HepG2 (cell line): ENCODE data around the gene FAM89B. TPM values are rescaled to one million over a fixed set of nuclear protein-coding genes. Genes with fewer than 3 reads are reported as not detected.
"Not testable (repeated sequence)": the region's sequence is repeated elsewhere in the genome, so short reads cannot be mapped to it uniquely, and the experiment has no call there.

Source experiments
- ATAC-seq: fragments of 200-7000 bp; cut with Tn5 transposase; 3 replicates; pipeline ENCODE4 v1.9.1; 2020; ENCODE audit warnings: mild to moderate bottlenecking, moderate library complexity
- BruUV-seq: library from RNA; stranded (reverse); fragments of 400-500 nt; replicated peaks from 2 replicates; lab custom pipeline; 2021; lab: Mats Ljungman, UMichigan
- CTCF ChIA-PET: fragments of 300-600 bp; formaldehyde crosslinking; extraction: SDS; loops from one replicate; lab custom pipeline; 2021; ENCODE audit warnings: low total read pairs, inconsistent platforms, low intra/inter-chr PET ratio; lab: Yijun Ruan, JAX
- POLR2A ChIA-PET: fragments of 350-600 bp; sonication (Branson Sonifier 250); formaldehyde crosslinking; loops from one replicate; lab custom pipeline; 2020; ENCODE audit warnings: antibody characterized with exemption, inconsistent platforms; lab: Yijun Ruan, JAX
- DNase-seq: peaks from one replicate; pipeline ENCODE4 v3.0.0-alpha.2; 2015; ENCODE audit warnings: low spot score
- FAIRE-seq: peaks from 3 replicates; lab custom pipeline; 2011; peaks lifted over from hg19 to GRCh38; lab: Jason Lieb, UNC
- H2AFZ ChIP-seq: one replicate; pipeline ENCODE4 v1.6.1; 2011; ENCODE audit warnings: low read length, inconsistent platforms
- H3K27ac ChIP-seq: fragments of 300-600 bp; 3 replicates; pipeline ENCODE4 v1.8.0; 2011; ENCODE audit warnings: mixed run types, mild to moderate bottlenecking, mixed read lengths, low read length, inconsistent platforms; ENCODE audit not compliant: insufficient read depth; ENCODE audit errors: extremely low read length
- H3K27me3 ChIP-seq, 2 experiments: fragments of 200-600 bp in 1 of 2; 2 replicates in 1 of 2; 3 replicates in 1 of 2; pipeline versions ENCODE4 v1.6.0 to v1.8.0; 2011; ENCODE audit warnings: low read length in 2 of 2, mild to moderate bottlenecking in 2 of 2, moderate library complexity in 2 of 2, inconsistent platforms in 1 of 2; ENCODE audit not compliant: insufficient read depth in 2 of 2, control insufficient read depth in 1 of 2
- H3K36me3 ChIP-seq, 2 experiments: fragments of 200-600 bp in 1 of 2; replicated peaks in 1 of 2; 2 replicates in 1 of 2; 3 replicates in 1 of 2; pipeline versions ENCODE4 v1.5.1 to v1.8.0; 2011; ENCODE audit warnings: low read length in 2 of 2, inconsistent platforms in 1 of 2; ENCODE audit not compliant: insufficient read depth in 2 of 2, control insufficient read depth in 1 of 2
- H3K4me1 ChIP-seq: 2 replicates; pipeline ENCODE4 v1.5.1; 2012; ENCODE audit warnings: low read length, inconsistent platforms; ENCODE audit not compliant: insufficient read depth
- H3K4me2 ChIP-seq: 2 replicates; pipeline ENCODE4 v1.6.0; 2011; ENCODE audit warnings: low read depth, low read length, inconsistent platforms
- H3K4me3 ChIP-seq, 3 experiments: fragments of 200-600 bp in 1 of 3; sonication (generic), shearing (Covaris generic) in 1 of 3; replicated peaks in 1 of 3; 2 replicates each; pipeline ENCODE4 v1.5.1; 2011 to 2016; ENCODE audit warnings: low read length in 3 of 3, inconsistent platforms in 2 of 3, low read depth in 2 of 3, mild to moderate bottlenecking in 2 of 3, control low read depth in 1 of 3, mixed read lengths in 1 of 3; ENCODE audit not compliant: insufficient read depth in 1 of 3
- H3K79me2 ChIP-seq: one replicate; pipeline ENCODE4 v1.6.1; 2011; ENCODE audit warnings: low read length, inconsistent platforms; ENCODE audit not compliant: insufficient read depth
- H3K9ac ChIP-seq: 2 replicates; pipeline ENCODE4 v1.6.0; 2011; ENCODE audit warnings: mild to moderate bottlenecking, low read depth, low read length, inconsistent platforms; ENCODE audit not compliant: insufficient read depth
- H3K9me3 ChIP-seq: 2 replicates; pipeline ENCODE4 v1.5.1; 2012; ENCODE audit warnings: mild to moderate bottlenecking, low read length
- H4K20me1 ChIP-seq: 2 replicates; pipeline ENCODE4 v1.6.0; 2011; ENCODE audit warnings: inconsistent platforms, mild to moderate bottlenecking, low read length, moderate library complexity; ENCODE audit not compliant: insufficient read depth
- ARNTL ChIP-seq: sonication (generic); formaldehyde crosslinking; IDR thresholded peaks from 2 replicates; pipeline ENCODE4 v1.4.0; 2020; ENCODE audit warnings: mild to moderate bottlenecking, missing genetic modification reagents
- ESRRA ChIP-seq: sonication (generic); formaldehyde crosslinking; IDR thresholded peaks from 2 replicates; pipeline ENCODE4 v1.5.1; 2020; ENCODE audit warnings: mild to moderate bottlenecking, low read depth, missing genetic modification reagents
- FOXA1 ChIP-seq, 2 experiments: fragments of 450-650 bp in 1 of 2; sonication (generic) in 1 of 2; formaldehyde crosslinking in 1 of 2; IDR thresholded peaks; 2 replicates each; pipeline versions ENCODE4 v1.4.0 to v1.6.1; 2016 to 2020; ENCODE audit warnings: missing genetic modification reagents in 1 of 2
- MED1 ChIP-seq: sonication (generic); formaldehyde crosslinking; IDR thresholded peaks from 2 replicates; pipeline ENCODE4 v1.4.0; 2020; ENCODE audit warnings: missing genetic modification reagents
- MXI1 ChIP-seq: IDR thresholded peaks from 3 replicates; pipeline ENCODE4 v1.6.1; 2012; ENCODE audit warnings: low read depth, low read length, inconsistent platforms, borderline replicate concordance
- NCOA2 ChIP-seq: sonication (generic); formaldehyde crosslinking; IDR thresholded peaks from 2 replicates; pipeline ENCODE4 v1.8.0; 2022; ENCODE audit warnings: inconsistent platforms
- PITX1 ChIP-seq: sonication (generic); formaldehyde crosslinking; IDR thresholded peaks from 2 replicates; pipeline ENCODE4 v1.5.1; 2020; ENCODE audit warnings: mild to moderate bottlenecking, missing genetic modification reagents
- POLR2A ChIP-seq, 2 experiments: IDR thresholded peaks; 2 replicates each; pipeline ENCODE4 v1.6.1; 2011; ENCODE audit warnings: low read depth in 2 of 2, low read length in 2 of 2, mild to moderate bottlenecking in 1 of 2, moderate library complexity in 1 of 2; ENCODE audit not compliant: insufficient read depth in 1 of 2
- PPARG ChIP-seq: conservative IDR thresholded peaks from 2 replicates; pipeline ENCODE4 v1.6.1; 2016; ENCODE audit warnings: missing biosample characterization, missing genetic modification reagents
- RARA ChIP-seq: IDR thresholded peaks from 2 replicates; pipeline ENCODE4 v1.6.1; 2016; ENCODE audit warnings: missing genetic modification reagents, missing compliant biosample characterization
- RXRB ChIP-seq: IDR thresholded peaks from 2 replicates; pipeline ENCODE4 v1.6.1; 2016; ENCODE audit warnings: borderline replicate concordance, missing genetic modification reagents, missing compliant biosample characterization
- SAP130 ChIP-seq: IDR thresholded peaks from 2 replicates; pipeline ENCODE4 v1.6.1; 2016; ENCODE audit warnings: low read depth
- SNAPC2 ChIP-seq: sonication (generic); formaldehyde crosslinking; IDR thresholded peaks from 2 replicates; pipeline ENCODE4 v1.8.1; 2022; ENCODE audit warnings: mild to moderate bottlenecking, missing genetic modification reagents
- SP4 ChIP-seq: sonication (generic); formaldehyde crosslinking; IDR thresholded peaks from 2 replicates; pipeline ENCODE4 v1.8.1; 2023; ENCODE audit warnings: mild to moderate bottlenecking, missing genetic modification reagents
- TARDBP ChIP-seq: sonication (generic); formaldehyde crosslinking; IDR thresholded peaks from 2 replicates; pipeline ENCODE4 v1.8.0; 2022; ENCODE audit warnings: mild to moderate bottlenecking, missing genetic modification reagents
- ZFX ChIP-seq: sonication (generic); formaldehyde crosslinking; IDR thresholded peaks from 2 replicates; pipeline ENCODE4 v1.4.0; 2020; ENCODE audit warnings: mild to moderate bottlenecking, low read depth, missing genetic modification reagents, moderate library complexity
- ZMAT3 ChIP-seq: sonication (generic); formaldehyde crosslinking; conservative IDR thresholded peaks from 2 replicates; pipeline ENCODE4 v1.7.0; 2021; ENCODE audit warnings: missing genetic modification reagents
- ZNF652 ChIP-seq: IDR thresholded peaks from 2 replicates; pipeline ENCODE4 v1.6.1; 2016; ENCODE audit warnings: low read depth, borderline replicate concordance
- WGBS: methylation state at CpG from one replicate; pipeline ENCODE4 v1.1.6; 2017; ENCODE audit warnings: low lambda C conversion rate; 5-methylcytosine and 5-hydroxymethylcytosine counted together
- in situ Hi-C: cut with HindIII; loops from 2 replicates; pipeline ENCODE4 v1.10.0; 2017; ENCODE audit warnings: low pct_unique_long_range_greater_than_20kb; ENCODE audit not compliant: extremely low pct_ligation_motif_present
- intact Hi-C: fragments of 100-400 bp; cut with micrococcal nuclease; formaldehyde crosslinking; loops from one replicate; pipeline ENCODE4 v1.10.0; 2022; ENCODE audit not compliant: unreplicated experiment
- polyA plus RNA-seq, 8 experiments: library from polyadenylated mRNA; depleted of rRNA in 3 of 8; stranded (reverse) in 7 of 8; unstranded in 1 of 8; fragments of >200 nt; fragmentation: Illumina TruSeq in 4 of 8; extraction: Trizol in 4 of 8; gene quantifications; 2 replicates each; pipeline versions ENCODE4 v1.2.1 to v1.2.3, GENCODE V29; 2011 to 2016; ENCODE audit warnings: low read depth in 4 of 8, missing spikeins in 1 of 8, mixed read lengths in 1 of 8; ENCODE audit not compliant: insufficient read depth in 1 of 8
- total RNA-seq, 5 experiments: library from RNA; depleted of rRNA; stranded (reverse); fragments of >200 nt; fragmentation: Illumina TruSeq; extraction: Trizol; gene quantifications; 2 replicates each; pipeline ENCODE4 v1.2.3, GENCODE V29; 2016; ENCODE audit warnings: low read depth in 1 of 5
- TF ChIP-seq, protein P1 (sequence below), 2 experiments: sonication (generic) in 1 of 2; formaldehyde crosslinking in 1 of 2; IDR thresholded peaks; 2 replicates each; pipeline versions ENCODE4 v1.4.0 to v1.6.1; 2018 to 2020; ENCODE audit warnings: missing genetic modification reagents in 2 of 2, borderline replicate concordance in 1 of 2, low read depth in 1 of 2, mild to moderate bottlenecking in 1 of 2, missing biosample characterization in 1 of 2
- TF ChIP-seq, protein P2 (sequence below): sonication (generic); formaldehyde crosslinking; IDR thresholded peaks from 2 replicates; pipeline ENCODE4 v1.5.0; 2020; ENCODE audit warnings: mild to moderate bottlenecking, missing genetic modification reagents, borderline replicate concordance

Gene FAM89B
- total and polyA plus RNA-seq, 2 of the 13 experiments (the other 11 are each of a cell fraction or from before 2014, with no cell fraction given): 5.7 to 8.0 TPM

DNA sequence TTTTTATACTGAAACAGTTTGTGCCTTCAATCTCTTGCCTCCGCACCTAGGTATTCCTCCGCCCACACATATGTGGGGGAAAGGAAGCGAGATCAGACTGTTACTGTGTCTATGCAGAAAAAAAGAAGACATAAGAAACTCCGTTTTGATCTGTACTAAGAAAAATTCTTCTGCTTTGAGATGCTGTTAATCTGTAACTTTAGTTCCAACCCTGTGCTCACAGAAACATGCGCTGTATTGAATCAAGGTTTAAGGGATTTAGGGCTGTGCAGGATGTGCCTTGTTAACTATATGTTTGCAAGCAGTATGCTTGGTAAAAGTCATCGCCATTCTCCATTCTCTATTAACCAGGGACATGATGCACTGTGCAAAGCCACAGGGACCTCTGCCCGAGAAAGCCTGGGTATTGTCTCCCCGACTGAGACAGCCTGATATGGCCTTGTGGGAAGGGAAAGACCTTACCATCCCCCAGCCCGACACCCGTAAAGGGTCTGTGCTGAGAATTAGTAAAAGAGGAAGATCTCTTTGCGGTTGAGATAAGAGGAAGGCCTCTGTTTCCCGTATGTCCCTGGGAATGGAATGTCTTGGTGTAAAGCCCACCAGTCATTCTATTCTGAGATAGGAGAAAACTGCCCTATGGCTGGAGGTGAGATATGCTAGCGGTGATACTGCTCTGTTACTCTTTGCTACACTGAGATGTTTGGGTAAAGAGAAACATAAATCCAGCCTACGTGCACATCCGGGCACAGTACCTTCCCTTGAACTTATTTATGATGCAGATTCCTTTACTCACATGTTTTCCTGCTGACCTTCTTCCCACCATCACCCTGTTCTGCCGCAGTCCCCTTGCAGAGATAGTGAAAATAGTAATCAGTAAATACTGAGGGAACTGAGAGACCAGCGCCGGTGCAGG lies 49.4 kb upstream of the FAM89B start:
- intact Hi-C loops; DNase-seq; H3K9me3 ChIP-seq; H4K20me1 ChIP-seq; BruUV-seq; CTCF ChIA-PET; H3K27me3 ChIP-seq; H2AFZ ChIP-seq; H3K36me3 ChIP-seq; in situ Hi-C loops; TF ChIP-seq FOXA1 (IDR thresholded peaks at IDR 0.05): not testable (repeated sequence)
- Histone ChIP-seq H3K27ac (peak overlapping the region; percentile 39), H3K79me2 (peaks cover 17% of the 10 kb centered on the region), H3K9ac (peak overlapping the region; percentile 26), H3K4me1 (peaks cover 56% of the 10 kb centered on the region), H3K4me2 (peak overlapping the region; percentile 96), H3K4me3 (peak overlapping the region; percentile 60 to 77 (median 63))
- ATAC-seq: peak; percentile 34
- under 1% methylated on average over 18 of the region's 18 CpGs for WGBS
- POLR2A ChIA-PET: interaction anchor here (1.0 to 4.4 kb wide), 3 partner anchors 24 to 104 kb away, joined by 4 to 35 read pairs (median 12); partner anchors contain the start of gene MALAT1
- FAIRE-seq: peak; percentile 56
- TF ChIP-seq SP4: 0 out of 2 replicates have a peak, but pooled peaks have one; percentile 40
- TF ChIP-seq ARNTL: 0 out of 2 replicates have a peak, but pooled peaks have one; percentile 37
- peak; percentile 18; the same call in 1 of the 2 replicates for TF ChIP-seq ZFX (CRISPR knock-in tag)
- TF ChIP-seq, protein P1, sequence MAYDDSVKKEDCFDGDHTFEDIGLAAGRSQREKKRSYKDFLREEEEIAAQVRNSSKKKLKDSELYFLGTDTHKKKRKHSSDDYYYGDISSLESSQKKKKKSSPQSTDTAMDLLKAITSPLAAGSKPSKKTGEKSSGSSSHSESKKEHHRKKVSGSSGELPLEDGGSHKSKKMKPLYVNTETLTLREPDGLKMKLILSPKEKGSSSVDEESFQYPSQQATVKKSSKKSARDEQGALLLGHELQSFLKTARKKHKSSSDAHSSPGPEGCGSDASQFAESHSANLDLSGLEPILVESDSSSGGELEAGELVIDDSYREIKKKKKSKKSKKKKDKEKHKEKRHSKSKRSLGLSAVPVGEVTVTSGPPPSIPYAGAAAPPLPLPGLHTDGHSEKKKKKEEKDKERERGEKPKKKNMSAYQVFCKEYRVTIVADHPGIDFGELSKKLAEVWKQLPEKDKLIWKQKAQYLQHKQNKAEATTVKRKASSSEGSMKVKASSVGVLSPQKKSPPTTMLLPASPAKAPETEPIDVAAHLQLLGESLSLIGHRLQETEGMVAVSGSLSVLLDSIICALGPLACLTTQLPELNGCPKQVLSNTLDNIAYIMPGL (CRISPR knock-in tag; IDR thresholded peaks at IDR 0.05; ENCODE audit: borderline replicate concordance in 1 of 2, low read depth in 1 of 2): peak in 1 of 2 experiments; percentile 21; a peak in 1 of 4 replicates
- peak; percentile 52 for TF ChIP-seq MED1
- 0 out of 3 replicates have a peak, but pooled peaks have one; percentile 6 for TF ChIP-seq MXI1
- TF ChIP-seq ZMAT3 (CRISPR knock-in tag): 0 out of 2 replicates have a peak, but pooled peaks have one; percentile 24
- TF ChIP-seq FOXA1 (CRISPR knock-in tag; IDR thresholded peaks at IDR 0.05): peak; percentile 22; the same call in 1 of the 2 replicates
- TF ChIP-seq POLR2A (IDR thresholded peaks at IDR 0.05; ENCODE audit: insufficient read depth in 1 of 2, low read depth in 2 of 2, low read length in 2 of 2): 0 out of 4 replicates have a peak, but pooled peaks of 1 of the 2 experiments have one; percentile 2
- 0 out of 2 replicates have a peak, but pooled peaks have one; percentile 45 for TF ChIP-seq TARDBP (CRISPR knock-in tag)
- TF ChIP-seq ZNF652 (CRISPR knock-in tag): peak; percentile 90
- TF ChIP-seq PITX1: peak; percentile 94
- TF ChIP-seq ESRRA: peak; percentile 27; the same call in 1 of the 2 replicates
- TF ChIP-seq RARA (CRISPR knock-in tag): peak; percentile 30
- TF ChIP-seq SNAPC2: 0 out of 2 replicates have a peak, but pooled peaks have one; percentile 45
- TF ChIP-seq RXRB (CRISPR knock-in tag): peak; percentile 33; the same call in 1 of the 2 replicates
- TF ChIP-seq PPARG: 0 out of 2 replicates have a peak, but pooled peaks have one; percentile 27
- peak; percentile 66 for TF ChIP-seq SAP130 (CRISPR knock-in tag)
- peak; percentile 31; the same call in 1 of the 2 replicates for TF ChIP-seq NCOA2 (CRISPR knock-in tag)
- TF ChIP-seq, protein P2, sequence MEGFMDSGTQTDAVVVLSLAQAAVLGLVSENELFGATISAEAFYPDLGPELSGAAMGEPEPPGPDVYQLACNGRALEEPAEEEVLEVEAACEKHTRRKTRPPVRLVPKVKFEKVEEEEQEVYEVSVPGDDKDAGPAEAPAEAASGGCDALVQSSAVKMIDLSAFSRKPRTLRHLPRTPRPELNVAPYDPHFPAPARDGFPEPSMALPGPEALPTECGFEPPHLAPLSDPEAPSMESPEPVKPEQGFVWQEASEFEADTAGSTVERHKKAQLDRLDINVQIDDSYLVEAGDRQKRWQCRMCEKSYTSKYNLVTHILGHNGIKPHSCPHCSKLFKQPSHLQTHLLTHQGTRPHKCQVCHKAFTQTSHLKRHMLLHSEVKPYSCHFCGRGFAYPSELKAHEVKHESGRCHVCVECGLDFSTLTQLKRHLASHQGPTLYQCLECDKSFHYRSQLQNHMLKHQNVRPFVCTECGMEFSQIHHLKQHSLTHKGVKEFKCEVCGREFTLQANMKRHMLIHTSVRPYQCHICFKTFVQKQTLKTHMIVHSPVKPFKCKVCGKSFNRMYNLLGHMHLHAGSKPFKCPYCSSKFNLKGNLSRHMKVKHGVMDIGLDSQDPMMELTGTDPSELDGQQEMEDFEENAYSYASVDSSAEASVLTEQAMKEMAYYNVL: 0 out of 2 replicates have a peak, but pooled peaks have one; percentile 35
